ENCODE results near the gene ELAPOR2.

GRCh38 chr7:87046456-87046855 is 13.0 kb downstream of the ELAPOR2 start:
- TF ChIP-seq, protein P1, sequence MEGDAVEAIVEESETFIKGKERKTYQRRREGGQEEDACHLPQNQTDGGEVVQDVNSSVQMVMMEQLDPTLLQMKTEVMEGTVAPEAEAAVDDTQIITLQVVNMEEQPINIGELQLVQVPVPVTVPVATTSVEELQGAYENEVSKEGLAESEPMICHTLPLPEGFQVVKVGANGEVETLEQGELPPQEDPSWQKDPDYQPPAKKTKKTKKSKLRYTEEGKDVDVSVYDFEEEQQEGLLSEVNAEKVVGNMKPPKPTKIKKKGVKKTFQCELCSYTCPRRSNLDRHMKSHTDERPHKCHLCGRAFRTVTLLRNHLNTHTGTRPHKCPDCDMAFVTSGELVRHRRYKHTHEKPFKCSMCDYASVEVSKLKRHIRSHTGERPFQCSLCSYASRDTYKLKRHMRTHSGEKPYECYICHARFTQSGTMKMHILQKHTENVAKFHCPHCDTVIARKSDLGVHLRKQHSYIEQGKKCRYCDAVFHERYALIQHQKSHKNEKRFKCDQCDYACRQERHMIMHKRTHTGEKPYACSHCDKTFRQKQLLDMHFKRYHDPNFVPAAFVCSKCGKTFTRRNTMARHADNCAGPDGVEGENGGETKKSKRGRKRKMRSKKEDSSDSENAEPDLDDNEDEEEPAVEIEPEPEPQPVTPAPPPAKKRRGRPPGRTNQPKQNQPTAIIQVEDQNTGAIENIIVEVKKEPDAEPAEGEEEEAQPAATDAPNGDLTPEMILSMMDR (IDR thresholded peaks at IDR 0.05) = no peak
- no peak for TF ChIP-seq POLR2A (IDR thresholded peaks at IDR 0.05)
